PC-9 (cell line): ENCODE measurements around the gene SDK1. TPM values are rescaled to one million over a fixed set of nuclear protein-coding genes. Genes with fewer than 3 reads are reported as not detected.

ENCODE experiments used
- BruUV-seq: library from RNA; stranded (reverse); fragments of 400-500 nt; replicated peaks from 2 replicates; lab custom pipeline; 2021; lab: Mats Ljungman, UMichigan
- CTCF ChIA-PET: fragments of 300-600 bp; sonication (Branson Sonifier 250); formaldehyde crosslinking; loops from one replicate; lab custom pipeline; 2022; ENCODE audit warnings: antibody characterized with exemption; lab: Charles Lee
- POLR2A ChIA-PET: fragments of 300-600 bp; sonication (Branson Sonifier 250); formaldehyde crosslinking; loops from one replicate; lab custom pipeline; 2022; ENCODE audit warnings: antibody characterized with exemption; ENCODE audit not compliant: unreplicated experiment; lab: Charles Lee
- DNase-seq, 2 experiments: peaks; one replicate each; pipeline versions ENCODE4 v3.0.0 to v3.0.0-alpha.2; 2015 to 2022; ENCODE audit warnings: mixed read lengths in 1 of 2
- H2AFZ ChIP-seq: fragments of 200-600 bp; sonication (generic); 2 replicates; pipeline ENCODE4 v1.8.1; 2017; ENCODE audit warnings: antibody characterized with exemption
- H3F3A ChIP-seq: fragments of 200-600 bp; sonication (generic); 2 replicates; pipeline ENCODE4 v1.8.1; 2017; ENCODE audit warnings: antibody characterized with exemption, mild to moderate bottlenecking, low read depth; ENCODE audit not compliant: insufficient read depth
- H3K27ac ChIP-seq: fragments of 200-600 bp; sonication (generic); 2 replicates; pipeline ENCODE4 v1.6.1; 2016; ENCODE audit warnings: mixed run types
- H3K27me3 ChIP-seq: fragments of 200-600 bp; sonication (generic); 2 replicates; pipeline ENCODE4 v1.6.1; 2016; ENCODE audit warnings: low read depth, mixed run types; ENCODE audit not compliant: insufficient read depth
- H3K36me3 ChIP-seq: fragments of 200-600 bp; sonication (generic); 2 replicates; pipeline ENCODE4 v1.6.1; 2016; ENCODE audit warnings: low read depth, mixed run types
- H3K4me1 ChIP-seq: fragments of 200-600 bp; sonication (generic); replicated peaks from 2 replicates; pipeline ENCODE4 v1.6.1; 2016; ENCODE audit warnings: mixed run types; ENCODE audit not compliant: insufficient read depth
- H3K4me2 ChIP-seq: fragments of 200-600 bp; sonication (generic); 2 replicates; pipeline ENCODE4 v1.6.1; 2017; ENCODE audit warnings: mixed run types
- H3K4me3 ChIP-seq: fragments of 200-600 bp; sonication (generic); 2 replicates; pipeline ENCODE4 v1.6.1; 2016; ENCODE audit warnings: mixed run types
- H3K79me2 ChIP-seq: fragments of 200-600 bp; sonication (generic); 2 replicates; pipeline ENCODE4 v1.6.1; 2017; ENCODE audit warnings: low read depth, mixed run types
- H3K9me2 ChIP-seq: fragments of 200-600 bp; sonication (generic); 2 replicates; pipeline ENCODE4 v1.8.1; 2017; ENCODE audit warnings: mild to moderate bottlenecking; ENCODE audit not compliant: insufficient read depth
- H3K9me3 ChIP-seq: fragments of 200-600 bp; sonication (generic); 2 replicates; pipeline ENCODE4 v1.8.1; 2016; ENCODE audit warnings: low read depth; ENCODE audit not compliant: insufficient read depth
- H4K20me1 ChIP-seq: fragments of 200-600 bp; sonication (generic); 2 replicates; pipeline ENCODE4 v1.8.1; 2017; ENCODE audit not compliant: insufficient read depth
- EZH2 ChIP-seq: fragments of 200-600 bp; sonication (generic); IDR thresholded peaks from 2 replicates; pipeline ENCODE4 v1.8.0; 2017; ENCODE audit warnings: antibody characterized with exemption, low read depth
- intact Hi-C: fragments of 100-400 bp; cut with micrococcal nuclease; formaldehyde crosslinking; loops from one replicate; pipeline ENCODE4 v1.10.0; 2022; ENCODE audit not compliant: unreplicated experiment
- total RNA-seq: library from RNA; stranded (reverse); gene quantifications from 2 replicates; pipeline ENCODE4 v1.2.3, GENCODE V29; 2021
- TF ChIP-seq, protein P1 (sequence below): fragments of 200-600 bp; sonication (generic); conservative IDR thresholded peaks from 2 replicates; pipeline ENCODE4 v1.6.1; 2017; ENCODE audit warnings: mixed run types, antibody characterized with exemption, mild to moderate bottlenecking, moderate library complexity

Gene SDK1
- total RNA-seq, 1 experiment from 2014 or later, result not detected

DNA sequence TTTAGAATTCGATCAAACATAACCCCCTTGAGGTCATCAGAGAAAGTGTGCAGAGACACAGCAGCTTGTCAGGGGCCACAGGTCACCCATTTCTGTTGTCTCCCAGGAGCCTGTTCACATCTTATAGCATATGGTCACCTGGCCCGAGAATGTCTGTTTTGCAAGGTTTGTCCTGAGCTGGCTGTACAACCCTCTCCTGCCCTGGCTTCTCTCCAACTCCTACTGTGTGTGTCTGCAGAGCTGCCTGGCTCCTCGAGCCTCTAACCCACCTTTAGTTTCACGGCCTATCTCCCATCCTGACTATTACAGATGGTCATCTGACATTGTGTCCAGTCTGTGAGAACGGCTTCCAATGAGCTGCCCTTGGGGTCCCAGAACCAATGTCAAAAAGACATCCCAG lies 683.4 kb downstream of the SDK1 start:
- no peaks in the 10 kb centered on the region for H3K36me3 ChIP-seq
- no peaks in the 10 kb centered on the region for H3K79me2 ChIP-seq
- no peaks in the 10 kb centered on the region; the same call in 1 of the 2 replicates for H4K20me1 ChIP-seq
- H3K4me3 ChIP-seq, result no peak overlapping the region
- POLR2A ChIA-PET, result no interaction called here
- TF ChIP-seq, protein P1, sequence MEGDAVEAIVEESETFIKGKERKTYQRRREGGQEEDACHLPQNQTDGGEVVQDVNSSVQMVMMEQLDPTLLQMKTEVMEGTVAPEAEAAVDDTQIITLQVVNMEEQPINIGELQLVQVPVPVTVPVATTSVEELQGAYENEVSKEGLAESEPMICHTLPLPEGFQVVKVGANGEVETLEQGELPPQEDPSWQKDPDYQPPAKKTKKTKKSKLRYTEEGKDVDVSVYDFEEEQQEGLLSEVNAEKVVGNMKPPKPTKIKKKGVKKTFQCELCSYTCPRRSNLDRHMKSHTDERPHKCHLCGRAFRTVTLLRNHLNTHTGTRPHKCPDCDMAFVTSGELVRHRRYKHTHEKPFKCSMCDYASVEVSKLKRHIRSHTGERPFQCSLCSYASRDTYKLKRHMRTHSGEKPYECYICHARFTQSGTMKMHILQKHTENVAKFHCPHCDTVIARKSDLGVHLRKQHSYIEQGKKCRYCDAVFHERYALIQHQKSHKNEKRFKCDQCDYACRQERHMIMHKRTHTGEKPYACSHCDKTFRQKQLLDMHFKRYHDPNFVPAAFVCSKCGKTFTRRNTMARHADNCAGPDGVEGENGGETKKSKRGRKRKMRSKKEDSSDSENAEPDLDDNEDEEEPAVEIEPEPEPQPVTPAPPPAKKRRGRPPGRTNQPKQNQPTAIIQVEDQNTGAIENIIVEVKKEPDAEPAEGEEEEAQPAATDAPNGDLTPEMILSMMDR, result no peak
- no peak for TF ChIP-seq EZH2
- H3F3A ChIP-seq, result no peaks in the 10 kb centered on the region
- no peak overlapping the region for H2AFZ ChIP-seq
- no peaks in the 10 kb centered on the region for H3K9me3 ChIP-seq
- no peaks in the 10 kb centered on the region for H3K9me2 ChIP-seq
- H3K4me2 ChIP-seq, result no peak overlapping the region
- no peaks in the 10 kb centered on the region for H3K4me1 ChIP-seq
- H3K27me3 ChIP-seq, result peaks cover 83% of the 10 kb centered on the region
- no TSS peak for BruUV-seq
- no peak for DNase-seq
- CTCF ChIA-PET, result no interaction called here
- H3K27ac ChIP-seq, result no peak overlapping the region
- intact Hi-C loops, result no loop called here

DNA sequence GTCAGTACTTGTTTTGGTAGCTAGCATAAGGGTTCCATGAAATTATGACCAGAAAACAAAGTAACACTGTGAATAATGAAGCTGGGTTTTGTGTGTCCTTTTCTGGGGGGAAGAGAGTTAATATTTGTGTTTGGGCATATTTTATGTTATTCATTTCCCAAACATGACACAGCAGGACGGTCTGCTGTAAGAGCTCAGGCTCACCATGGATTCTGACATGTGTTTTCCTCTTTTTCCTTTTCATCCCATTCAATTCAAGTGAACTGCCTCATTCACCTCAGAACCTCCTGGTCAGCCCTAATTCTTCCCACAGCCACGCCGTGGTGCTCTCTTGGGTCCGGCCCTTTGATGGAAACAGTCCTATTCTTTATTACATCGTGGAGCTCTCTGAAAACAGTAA lies 685.9 kb downstream of the SDK1 start:
- Histone ChIP-seq H3K79me2 (no peaks in the 10 kb centered on the region), H3F3A (no peaks in the 10 kb centered on the region), H3K4me3 (no peak overlapping the region), H3K36me3 (no peaks in the 10 kb centered on the region), H3K27me3 (peaks cover 98% of the 10 kb centered on the region), H3K27ac (no peak overlapping the region), H3K4me1 (no peaks in the 10 kb centered on the region), H4K20me1 (no peaks in the 10 kb centered on the region; the same call in 1 of the 2 replicates), H3K9me2 (no peaks in the 10 kb centered on the region), H3K4me2 (no peak overlapping the region), H2AFZ (no peak overlapping the region), H3K9me3 (no peaks in the 10 kb centered on the region)
- CTCF ChIA-PET, result no interaction called here
- intact Hi-C loops, result no loop called here
- POLR2A ChIA-PET, result interaction anchor here (0.6 kb wide), 1 partner anchor 570 kb away, joined by 3 read pairs; no protein-coding TSS in a partner anchor
- TF ChIP-seq, protein P1, result no peak
- TF ChIP-seq EZH2, result no peak
- DNase-seq, result no peak
- no TSS peak for BruUV-seq

DNA sequence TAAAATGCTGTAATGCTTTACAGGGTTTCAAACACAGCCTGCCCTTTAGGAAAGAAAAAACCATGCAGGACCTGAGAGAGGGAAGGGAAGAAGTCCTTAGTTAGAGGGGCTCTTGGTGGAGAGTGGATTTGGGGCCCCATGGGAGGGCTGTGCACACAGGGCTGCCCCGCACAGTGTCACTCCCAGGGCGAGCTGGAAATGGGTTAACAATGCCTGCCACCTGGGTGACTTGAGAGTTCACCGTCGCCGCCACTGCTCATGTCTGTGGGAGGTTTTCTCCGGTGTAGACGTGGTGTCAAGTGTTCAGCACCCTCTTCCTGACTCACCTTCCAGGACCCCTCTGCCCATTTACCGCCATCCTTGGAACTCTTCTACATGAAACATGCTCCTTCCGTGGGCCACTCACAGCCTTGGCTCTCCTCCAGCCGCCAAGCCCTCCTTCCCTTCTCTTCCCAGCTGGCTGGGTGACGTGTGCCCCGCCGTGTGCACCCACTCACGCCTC lies 686.4 kb downstream of the SDK1 start:
- POLR2A ChIA-PET, result interaction anchor here (0.6 kb wide), 1 partner anchor 571 kb away, joined by 3 read pairs; no protein-coding TSS in a partner anchor
- Histone ChIP-seq H3K36me3 (no peaks in the 10 kb centered on the region), H3K4me2 (no peak overlapping the region), H3K9me2 (no peaks in the 10 kb centered on the region), H2AFZ (no peak overlapping the region), H3F3A (no peaks in the 10 kb centered on the region), H3K4me3 (no peak overlapping the region), H3K4me1 (no peaks in the 10 kb centered on the region), H4K20me1 (no peaks in the 10 kb centered on the region; the same call in 1 of the 2 replicates), H3K79me2 (no peaks in the 10 kb centered on the region), H3K9me3 (no peaks in the 10 kb centered on the region), H3K27ac (no peak overlapping the region), H3K27me3 (peaks cover 98% of the 10 kb centered on the region)
- intact Hi-C loops, result no loop called here
- no TSS peak for BruUV-seq
- DNase-seq, result no peak
- TF ChIP-seq, protein P1, result no peak
- CTCF ChIA-PET, result no interaction called here
